H1 (cell line): Measurements from ENCODE around the gene CLCA4. TPM values are rescaled to one million over a fixed set of nuclear protein-coding genes. Genes with fewer than 3 reads are reported as not detected.

Experiments
- CTCF ChIA-PET: fragments of 300-600 bp; sonication (Branson Sonifier 250); formaldehyde crosslinking; loops from one replicate; lab custom pipeline; 2021; ENCODE audit not compliant: partially characterized antibody; lab: Charles Lee
- POLR2A ChIA-PET: fragments of 300-600 bp; sonication (Branson Sonifier 250); formaldehyde crosslinking; loops from one replicate; lab custom pipeline; 2021; ENCODE audit warnings: inconsistent platforms; ENCODE audit not compliant: partially characterized antibody; lab: Charles Lee
- DNase-seq, 2 experiments: peaks; one replicate each; pipeline versions ENCODE4 v3.0.0 to v3.0.0-alpha.2; 2010 to 2022; ENCODE audit warnings: low spot score in 2 of 2, low read depth in 1 of 2, mixed read lengths in 1 of 2
- FAIRE-seq: peaks from 2 replicates; lab custom pipeline; 2011; peaks lifted over from hg19 to GRCh38; lab: Jason Lieb, UNC
- H2AFZ ChIP-seq: 2 replicates; pipeline ENCODE4 v1.8.1; 2012; ENCODE audit warnings: low read length, inconsistent platforms
- H2AK5ac ChIP-seq: 2 replicates; pipeline ENCODE4 v1.6.1; 2013; ENCODE audit warnings: low read depth, low read length
- H2BK120ac ChIP-seq: replicated peaks from 2 replicates; pipeline ENCODE3; 2013; ENCODE audit warnings: low read depth, low read length, inconsistent platforms
- H2BK12ac ChIP-seq: 2 replicates; pipeline ENCODE4 v1.6.1; 2013; ENCODE audit warnings: low read depth, low read length
- H2BK15ac ChIP-seq: 2 replicates; pipeline ENCODE4 v1.6.1; 2013; ENCODE audit warnings: low read length
- H2BK20ac ChIP-seq: 2 replicates; pipeline ENCODE4 v1.6.1; 2013; ENCODE audit warnings: low read length
- H2BK5ac ChIP-seq: 2 replicates; pipeline ENCODE4 v1.6.1; 2013; ENCODE audit warnings: low read depth, low read length
- H3K14ac ChIP-seq: 2 replicates; pipeline ENCODE4 v1.6.1; 2013; ENCODE audit warnings: inconsistent platforms; ENCODE audit not compliant: insufficient read length
- H3K18ac ChIP-seq: 2 replicates; pipeline ENCODE4 v1.6.1; 2013; ENCODE audit warnings: low read length; ENCODE audit errors: extremely low read depth
- H3K23ac ChIP-seq: 2 replicates; pipeline ENCODE4 v1.6.1; 2013; ENCODE audit warnings: inconsistent platforms; ENCODE audit not compliant: insufficient read length
- H3K23me2 ChIP-seq: 2 replicates; pipeline ENCODE4 v1.6.1; 2013; ENCODE audit warnings: low read depth, low read length
- H3K27ac ChIP-seq: 2 replicates; pipeline ENCODE4 v1.6.1; 2011; ENCODE audit warnings: low read depth, low read length, inconsistent platforms
- H3K27me3 ChIP-seq, 4 experiments: replicated peaks in 1 of 4; 1 replicate in 1 of 4; 2 replicates in 3 of 4; pipeline versions ENCODE4 v1.6.1 to v1.8.1; 2011 to 2013; ENCODE audit warnings: low read length in 3 of 4, mild to moderate bottlenecking in 3 of 4, inconsistent platforms in 2 of 4, mixed read lengths in 2 of 4, moderate library complexity in 1 of 4; ENCODE audit not compliant: control insufficient read depth in 3 of 4, insufficient read depth in 3 of 4; ENCODE audit errors: extremely low read depth in 1 of 4
- H3K36me3 ChIP-seq, 4 experiments: 2 replicates each; pipeline versions ENCODE4 v1.6.1 to v1.8.1; 2011 to 2013; ENCODE audit warnings: mild to moderate bottlenecking in 4 of 4, low read length in 3 of 4, moderate library complexity in 2 of 4, control low read depth in 1 of 4, inconsistent platforms in 1 of 4; ENCODE audit not compliant: insufficient read depth in 4 of 4, control insufficient read depth in 2 of 4
- H3K4ac ChIP-seq: replicated peaks from 2 replicates; pipeline ENCODE3; 2013; ENCODE audit warnings: low read length, low read depth, mixed read lengths, inconsistent platforms; ENCODE audit not compliant: insufficient read length
- H3K4me1 ChIP-seq, 4 experiments: replicated peaks in 1 of 4; 1 replicate in 1 of 4; 2 replicates in 3 of 4; pipeline versions ENCODE4 v1.6.1 to v1.8.1; 2011 to 2013; ENCODE audit warnings: low read length in 3 of 4, inconsistent platforms in 2 of 4, mixed read lengths in 1 of 4; ENCODE audit not compliant: insufficient read depth in 4 of 4, control insufficient read depth in 3 of 4
- H3K4me2 ChIP-seq, 2 experiments: 2 replicates each; pipeline versions ENCODE4 v1.6.1 to v1.8.1; 2011 to 2013; ENCODE audit warnings: low read depth in 2 of 2, low read length in 2 of 2, control low read depth in 1 of 2, inconsistent platforms in 1 of 2, mild to moderate bottlenecking in 1 of 2; ENCODE audit not compliant: insufficient read depth in 1 of 2
- H3K4me3 ChIP-seq, 4 experiments: fragments of 200-600, 300-600 bp in 1 of 4; sonication (generic), shearing (Covaris generic), sonication (Bioruptor Twin) in 1 of 4; 2 replicates each; pipeline versions ENCODE4 v1.5.1 to v1.8.1; 2011 to 2016; ENCODE audit warnings: low read length in 4 of 4, low read depth in 3 of 4, control low read depth in 2 of 4, inconsistent platforms in 2 of 4, mild to moderate bottlenecking in 2 of 4, mixed read lengths in 1 of 4, moderate library complexity in 1 of 4; ENCODE audit not compliant: insufficient read depth in 2 of 4; ENCODE audit errors: extremely low read depth in 1 of 4
- H3K56ac ChIP-seq: replicated peaks from 2 replicates; pipeline ENCODE3; 2013; ENCODE audit warnings: low read depth, mild to moderate bottlenecking, mixed read lengths, low read length, inconsistent platforms; ENCODE audit not compliant: insufficient read length
- H3K79me1 ChIP-seq: 2 replicates; pipeline ENCODE4 v1.6.1; 2013; ENCODE audit warnings: low read depth, low read length, control low read depth
- H3K79me2 ChIP-seq, 2 experiments: 2 replicates each; pipeline versions ENCODE4 v1.6.1 to v1.8.1; 2012 to 2013; ENCODE audit warnings: low read length in 2 of 2, mild to moderate bottlenecking in 2 of 2, inconsistent platforms in 1 of 2; ENCODE audit not compliant: insufficient read depth in 2 of 2, control insufficient read depth in 1 of 2
- H3K9ac ChIP-seq, 4 experiments: replicated peaks in 1 of 4; 1 replicate in 1 of 4; 2 replicates in 3 of 4; pipeline versions ENCODE4 v1.6.1 to v1.8.1; 2011 to 2013; ENCODE audit warnings: low read depth in 3 of 4, low read length in 3 of 4, control low read depth in 2 of 4, mild to moderate bottlenecking in 2 of 4, moderate library complexity in 2 of 4, inconsistent platforms in 1 of 4; ENCODE audit errors: extremely low read depth in 1 of 4
- H3K9me3 ChIP-seq, 2 experiments: 2 replicates each; pipeline versions ENCODE4 v1.6.1 to v1.8.1; 2012 to 2013; ENCODE audit warnings: mild to moderate bottlenecking in 2 of 2, moderate library complexity in 2 of 2, control low read depth in 1 of 2, inconsistent platforms in 1 of 2, low read depth in 1 of 2, low read length in 1 of 2, mixed read lengths in 1 of 2; ENCODE audit not compliant: insufficient read depth in 2 of 2
- H4K20me1 ChIP-seq, 2 experiments: replicated peaks in 1 of 2; 2 replicates each; pipeline versions ENCODE3 to v1.8.1; 2011 to 2013; ENCODE audit warnings: inconsistent platforms in 2 of 2, low read length in 2 of 2, mild to moderate bottlenecking in 1 of 2; ENCODE audit not compliant: insufficient read depth in 2 of 2, control insufficient read depth in 1 of 2
- H4K5ac ChIP-seq: 2 replicates; pipeline ENCODE4 v1.6.1; 2013; ENCODE audit warnings: low read length, low read depth, mixed read lengths, inconsistent platforms; ENCODE audit not compliant: insufficient read length
- H4K8ac ChIP-seq: 2 replicates; pipeline ENCODE4 v1.8.0; 2013; ENCODE audit warnings: mild to moderate bottlenecking, moderate library complexity, low read length, inconsistent platforms; ENCODE audit not compliant: insufficient read depth; ENCODE audit errors: extremely low read depth
- H4K91ac ChIP-seq: replicated peaks from 2 replicates; pipeline ENCODE3; 2013; ENCODE audit warnings: low read length, mixed read lengths, inconsistent platforms; ENCODE audit not compliant: insufficient read length
- HDAC6 ChIP-seq: IDR thresholded peaks from one replicate; pipeline ENCODE4 v1.7.1; 2012; ENCODE audit warnings: low read depth, mild to moderate bottlenecking, inconsistent platforms, low read length, moderate library complexity
- POLR2A ChIP-seq, 2 experiments: IDR thresholded peaks; 1 replicate in 1 of 2; 2 replicates in 1 of 2; pipeline ENCODE4 v1.6.1; 2011; ENCODE audit warnings: low read depth in 2 of 2, low read length in 2 of 2, mild to moderate bottlenecking in 2 of 2; ENCODE audit errors: control extremely low read depth in 1 of 2
- RNF2 ChIP-seq: fragments of 200-900, 300-1000 bp; sonication (generic); IDR thresholded peaks from 2 replicates; pipeline ENCODE4 v1.7.1; 2016; ENCODE audit warnings: borderline replicate concordance, low read depth, mild to moderate bottlenecking, antibody characterized with exemption, low read length; ENCODE audit not compliant: poor library complexity, severe bottlenecking; ENCODE audit errors: missing control alignments
- SIRT6 ChIP-seq: IDR thresholded peaks from one replicate; pipeline ENCODE4 v1.7.1; 2012; ENCODE audit warnings: low read length, inconsistent platforms
- SP4 ChIP-seq: IDR thresholded peaks from 2 replicates; pipeline ENCODE4 v1.6.1; 2012; ENCODE audit warnings: low read length, inconsistent platforms
- SRF ChIP-seq: IDR thresholded peaks from 2 replicates; pipeline ENCODE4 v1.6.1; 2011; ENCODE audit warnings: mild to moderate bottlenecking, low read depth, low read length, moderate library complexity
- YY1 ChIP-seq: IDR thresholded peaks from 2 replicates; pipeline ENCODE4 v1.6.1; 2011; ENCODE audit warnings: low read depth, mild to moderate bottlenecking, low read length
- WGBS, 2 experiments: shearing (Covaris generic) in 1 of 2; methylation state at CpG; one replicate each; pipeline versions ENCODE4 v1.1.6 to v1.1.7; 2013 to 2015; ENCODE audit warnings: low lambda C conversion rate in 2 of 2, mixed read lengths in 2 of 2, inconsistent platforms in 1 of 2, low coverage in 1 of 2, missing lambda C conversion rate in 1 of 2; ENCODE audit not compliant: insufficient replicate concordance in 2 of 2, insufficient coverage in 1 of 2, insufficient read length in 1 of 2; ENCODE audit errors: extremely low coverage in 1 of 2, missing lambda C conversion rate in 1 of 2; 5-methylcytosine and 5-hydroxymethylcytosine counted together
- long read RNA-seq, 2 experiments: library from RNA in 1 of 2; library from capped mRNA in 1 of 2; stranded (forward); transcript quantifications; one replicate each; pipeline ENCODE4 v2.0.0, GENCODE V29; 2021; ENCODE audit warnings: inconsistent platforms in 1 of 2
- polyA minus RNA-seq, 3 experiments: library from RNA; depleted of rRNA, polyadenylated mRNA; stranded (reverse); fragments of >200 nt; gene quantifications; 1 replicate in 2 of 3; 2 replicates in 1 of 3; pipeline ENCODE4 v1.2.3, GENCODE V29; 2011
- polyA plus RNA-seq, 7 experiments: library from polyadenylated mRNA; depleted of rRNA in 3 of 7; stranded (reverse) in 5 of 7; unstranded in 2 of 7; fragments of >200 nt in 5 of 7; fragments of 200-250 nt in 2 of 7; gene quantifications; 1 replicate in 5 of 7; 2 replicates in 1 of 7; 4 replicates in 1 of 7; pipeline versions ENCODE4 v1.2.1 to v1.2.3, GENCODE V29; 2011 to 2013; ENCODE audit warnings: missing spikeins in 2 of 7, mixed read lengths in 2 of 7
- total RNA-seq: library from RNA; stranded (reverse); fragmentation: NEBNext Ultra II Directional; extraction: Animal tissue kit (Norgen Biotek cat#: 25700); gene quantifications from 2 replicates; pipeline ENCODE4 v1.2.1, GENCODE V29; 2021
- TF ChIP-seq, protein P1 (sequence below): IDR thresholded peaks from 2 replicates; pipeline ENCODE4 v1.6.1; 2012; ENCODE audit warnings: inconsistent platforms

The CLCA4 gene, protein sequence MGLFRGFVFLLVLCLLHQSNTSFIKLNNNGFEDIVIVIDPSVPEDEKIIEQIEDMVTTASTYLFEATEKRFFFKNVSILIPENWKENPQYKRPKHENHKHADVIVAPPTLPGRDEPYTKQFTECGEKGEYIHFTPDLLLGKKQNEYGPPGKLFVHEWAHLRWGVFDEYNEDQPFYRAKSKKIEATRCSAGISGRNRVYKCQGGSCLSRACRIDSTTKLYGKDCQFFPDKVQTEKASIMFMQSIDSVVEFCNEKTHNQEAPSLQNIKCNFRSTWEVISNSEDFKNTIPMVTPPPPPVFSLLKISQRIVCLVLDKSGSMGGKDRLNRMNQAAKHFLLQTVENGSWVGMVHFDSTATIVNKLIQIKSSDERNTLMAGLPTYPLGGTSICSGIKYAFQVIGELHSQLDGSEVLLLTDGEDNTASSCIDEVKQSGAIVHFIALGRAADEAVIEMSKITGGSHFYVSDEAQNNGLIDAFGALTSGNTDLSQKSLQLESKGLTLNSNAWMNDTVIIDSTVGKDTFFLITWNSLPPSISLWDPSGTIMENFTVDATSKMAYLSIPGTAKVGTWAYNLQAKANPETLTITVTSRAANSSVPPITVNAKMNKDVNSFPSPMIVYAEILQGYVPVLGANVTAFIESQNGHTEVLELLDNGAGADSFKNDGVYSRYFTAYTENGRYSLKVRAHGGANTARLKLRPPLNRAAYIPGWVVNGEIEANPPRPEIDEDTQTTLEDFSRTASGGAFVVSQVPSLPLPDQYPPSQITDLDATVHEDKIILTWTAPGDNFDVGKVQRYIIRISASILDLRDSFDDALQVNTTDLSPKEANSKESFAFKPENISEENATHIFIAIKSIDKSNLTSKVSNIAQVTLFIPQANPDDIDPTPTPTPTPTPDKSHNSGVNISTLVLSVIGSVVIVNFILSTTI
- total RNA-seq (not detected in 2 replicates), polyA plus RNA-seq (2011; rRNA removed) (not detected in 2 replicates), polyA minus RNA-seq (2011; rRNA and poly(A)+ RNA removed) (not detected in 2 replicates)
- not detected for polyA plus RNA-seq (2011; cell fraction: cytosol; rRNA removed)
- not detected for polyA plus RNA-seq (2011; cell fraction: nucleus; rRNA removed)
- not detected in 4 replicates for polyA plus RNA-seq (2012, experiment 1 of 2)
- polyA plus RNA-seq (2012, experiment 2 of 2), result not detected
- polyA plus RNA-seq (2013, experiment 1 of 2), result not detected
- not detected for polyA plus RNA-seq (2013, experiment 2 of 2)
- polyA minus RNA-seq (2011; cell fraction: cytosol; rRNA and poly(A)+ RNA removed), result not detected
- not detected for polyA minus RNA-seq (2011; cell fraction: nucleus; rRNA and poly(A)+ RNA removed)
- long read RNA-seq, experiment 1, result 0 reads
- long read RNA-seq, experiment 2, result 0 reads

DNA sequence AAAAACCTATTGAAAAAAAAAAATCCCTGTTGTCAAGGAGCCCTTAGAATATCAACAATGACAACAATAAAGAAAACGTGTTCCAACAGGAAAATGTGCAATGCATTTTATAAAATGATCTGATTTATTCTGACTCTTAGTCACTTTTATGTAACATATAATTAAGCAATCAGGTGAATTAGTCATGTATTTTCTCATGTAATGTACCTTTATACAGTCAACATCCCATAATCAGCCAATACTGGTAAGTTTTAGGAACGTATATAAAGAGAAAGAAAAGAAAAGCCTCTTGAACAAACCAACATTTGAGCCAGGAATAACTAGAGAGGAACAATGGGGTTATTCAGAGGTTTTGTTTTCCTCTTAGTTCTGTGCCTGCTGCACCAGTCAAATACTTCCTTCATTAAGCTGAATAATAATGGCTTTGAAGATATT lies at the start of gene CLCA4:
CLCA4 (plus strand) TSS at position 292 of the 435 bp plus-strand sequence; CDS start at position 334, 42 bp downstream.
- Histone ChIP-seq H3K79me1 (no peaks in the 10 kb centered on the region), H2BK15ac (no peak within 1 kb of the TSS), H4K8ac (no peak within 1 kb of the TSS), H2BK12ac (no peak within 1 kb of the TSS), H2BK20ac (no peak within 1 kb of the TSS), H4K20me1 (no peaks in the 10 kb centered on the region), H3K18ac (no peak within 1 kb of the TSS), H2AK5ac (no peak within 1 kb of the TSS), H3K9me3 (no peaks in the 10 kb centered on the region), H3K4me2 (no peak within 1 kb of the TSS), H3K56ac (no peak within 1 kb of the TSS), H3K79me2 (no peaks in the 10 kb centered on the region), H3K27me3 (no peaks in the 10 kb centered on the region), H2AFZ (no peak within 1 kb of the TSS), H3K4me3 (no peak within 1 kb of the TSS), H3K36me3 (no peaks in the 10 kb centered on the region), H3K4me1 (no peaks in the 10 kb centered on the region; a peak in 1 of 7 replicates), H3K9ac (no peak within 1 kb of the TSS), H3K4ac (no peak within 1 kb of the TSS), H2BK5ac (no peak within 1 kb of the TSS), H3K23ac (no peak within 1 kb of the TSS), H3K23me2 (no peaks in the 10 kb centered on the region; the same call in 1 of the 2 replicates), H3K14ac (no peak within 1 kb of the TSS), H4K5ac (no peak within 1 kb of the TSS), H2BK120ac (no peak within 1 kb of the TSS), H3K27ac (no peak within 1 kb of the TSS), H4K91ac (no peak within 1 kb of the TSS)
- ChIA-PET CTCF (no interaction called here), POLR2A (no interaction called here)
- DNase-seq (no peak), FAIRE-seq (no peak)
- 81% methylated on average over 2 of the region's 2 CpGs; no CpG with 5 or more reads in 1 of the 2 experiments for WGBS, 2 experiments
- TF ChIP-seq, protein P1, sequence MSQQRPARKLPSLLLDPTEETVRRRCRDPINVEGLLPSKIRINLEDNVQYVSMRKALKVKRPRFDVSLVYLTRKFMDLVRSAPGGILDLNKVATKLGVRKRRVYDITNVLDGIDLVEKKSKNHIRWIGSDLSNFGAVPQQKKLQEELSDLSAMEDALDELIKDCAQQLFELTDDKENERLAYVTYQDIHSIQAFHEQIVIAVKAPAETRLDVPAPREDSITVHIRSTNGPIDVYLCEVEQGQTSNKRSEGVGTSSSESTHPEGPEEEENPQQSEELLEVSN, result no peak
- no peak for TF ChIP-seq POLR2A (IDR thresholded peaks at IDR 0.05; ENCODE audit: control extremely low read depth in 1 of 2, low read depth in 2 of 2, low read length in 2 of 2)
- no peak for TF ChIP-seq SIRT6
- no peak for TF ChIP-seq RNF2
- TF ChIP-seq YY1, result no peak
- TF ChIP-seq SRF, result no peak
- TF ChIP-seq SP4, result no peak
- TF ChIP-seq HDAC6, result no peak
